OCI-LY1 (cell line): Measurements from ENCODE around the gene GABRG3.

ENCODE experiments used
- H2AFZ ChIP-seq: fragments of 200-600 bp; sonication (generic), shearing (Covaris generic); 2 replicates; pipeline ENCODE4 v1.6.0; 2014; ENCODE audit warnings: antibody characterized with exemption, mild to moderate bottlenecking, low read length
- H3F3A ChIP-seq: fragments of 200-600 bp; sonication (generic), shearing (Covaris generic); 2 replicates; pipeline ENCODE4 v1.6.0; 2014; ENCODE audit warnings: mild to moderate bottlenecking, antibody characterized with exemption, low read length, moderate library complexity; ENCODE audit not compliant: insufficient read depth
- H3K27ac ChIP-seq: fragments of 200-600 bp; sonication (generic); 2 replicates; pipeline ENCODE4 v1.5.1; 2014; ENCODE audit warnings: low read length, mixed run types, mild to moderate bottlenecking, low read depth; ENCODE audit not compliant: poor library complexity, severe bottlenecking
- H3K27me3 ChIP-seq: fragments of 200-600 bp; sonication (generic); 2 replicates; pipeline ENCODE4 v1.6.0; 2014; ENCODE audit warnings: antibody characterized with exemption, mild to moderate bottlenecking, low read length, moderate library complexity; ENCODE audit not compliant: insufficient read depth
- H3K36me3 ChIP-seq: fragments of 200-600 bp; sonication (generic); 2 replicates; pipeline ENCODE4 v1.6.1; 2014; ENCODE audit warnings: mild to moderate bottlenecking, antibody characterized with exemption, low read length, moderate library complexity, mixed read lengths; ENCODE audit not compliant: insufficient read depth
- H3K4me1 ChIP-seq: fragments of 200-600 bp; sonication (generic); 2 replicates; pipeline ENCODE4 v1.5.1; 2014; ENCODE audit warnings: mild to moderate bottlenecking, low read length, moderate library complexity; ENCODE audit not compliant: insufficient read depth, severe bottlenecking
- H3K4me2 ChIP-seq: fragments of 200-600 bp; sonication (generic), shearing (Covaris generic); 2 replicates; pipeline ENCODE4 v1.6.1; 2014; ENCODE audit warnings: low read length
- H3K4me3 ChIP-seq: fragments of 200-600 bp; sonication (generic); 2 replicates; pipeline ENCODE4 v1.5.1; 2014; ENCODE audit warnings: low read length, low read depth, mild to moderate bottlenecking, mixed read lengths; ENCODE audit not compliant: poor library complexity, severe bottlenecking
- H3K79me2 ChIP-seq: fragments of 200-600 bp; shearing (Covaris generic); 2 replicates; pipeline ENCODE4 v1.6.1; 2016; ENCODE audit warnings: mixed run types, low read length, mixed read lengths; ENCODE audit not compliant: insufficient read depth
- H3K9ac ChIP-seq: fragments of 200-600 bp; sonication (generic), shearing (Covaris generic); 2 replicates; pipeline ENCODE4 v1.6.1; 2014; ENCODE audit warnings: mild to moderate bottlenecking, low read length, mixed read lengths
- H3K9me2 ChIP-seq: fragments of 200-600 bp; sonication (generic), shearing (Covaris generic); 2 replicates; pipeline ENCODE4 v1.6.1; 2014; ENCODE audit warnings: low read depth, mild to moderate bottlenecking, low read length, mixed read lengths
- H3K9me3 ChIP-seq: fragments of 200-600 bp; shearing (Covaris generic); 2 replicates; pipeline ENCODE4 v1.6.1; 2014; ENCODE audit warnings: low read length, mixed read lengths
- H4K20me1 ChIP-seq: fragments of 200-600 bp; sonication (generic), shearing (Covaris generic); 2 replicates; pipeline ENCODE4 v1.6.0; 2016; ENCODE audit warnings: mild to moderate bottlenecking, low read length; ENCODE audit not compliant: insufficient read depth
- EZH2 ChIP-seq: fragments of 200-600 bp; sonication (generic), shearing (Covaris generic); IDR thresholded peaks from 2 replicates; pipeline ENCODE4 v1.8.0; 2017; ENCODE audit warnings: borderline replicate concordance, mixed run types, mild to moderate bottlenecking, antibody characterized with exemption, low read length, moderate library complexity, mixed read lengths
- TF ChIP-seq, protein P1 (sequence below): fragments of 200-600 bp; sonication (generic), shearing (Covaris generic); IDR thresholded peaks from 2 replicates; pipeline ENCODE4 v1.5.1; 2017; ENCODE audit warnings: mild to moderate bottlenecking, antibody characterized with exemption, low read length, moderate library complexity, mixed read lengths

Gene GABRG3

DNA sequence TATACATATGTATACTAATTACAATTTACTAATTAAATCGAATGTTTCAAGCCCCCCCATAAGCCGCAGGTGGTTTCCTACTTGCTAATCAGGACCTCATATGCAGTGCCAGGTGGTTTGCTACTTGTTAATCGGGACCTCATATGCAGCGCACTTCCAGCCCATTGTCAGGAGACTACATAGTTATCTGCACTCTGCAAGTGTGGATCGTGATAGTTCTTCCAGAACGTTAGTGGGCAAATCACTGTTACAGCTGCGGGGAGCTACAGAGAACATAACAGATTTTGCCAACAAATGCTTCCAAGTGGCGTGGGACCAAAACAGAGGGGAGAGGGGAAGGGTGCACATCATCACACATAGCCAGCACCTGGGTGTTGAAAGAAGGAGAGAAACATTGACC, 558.4 kb downstream of the GABRG3 start:
- H3K9ac ChIP-seq: no peak overlapping the region
- H3K9me3 ChIP-seq: no peaks in the 10 kb centered on the region
- no peak overlapping the region for H3K4me3 ChIP-seq
- TF ChIP-seq, protein P1, sequence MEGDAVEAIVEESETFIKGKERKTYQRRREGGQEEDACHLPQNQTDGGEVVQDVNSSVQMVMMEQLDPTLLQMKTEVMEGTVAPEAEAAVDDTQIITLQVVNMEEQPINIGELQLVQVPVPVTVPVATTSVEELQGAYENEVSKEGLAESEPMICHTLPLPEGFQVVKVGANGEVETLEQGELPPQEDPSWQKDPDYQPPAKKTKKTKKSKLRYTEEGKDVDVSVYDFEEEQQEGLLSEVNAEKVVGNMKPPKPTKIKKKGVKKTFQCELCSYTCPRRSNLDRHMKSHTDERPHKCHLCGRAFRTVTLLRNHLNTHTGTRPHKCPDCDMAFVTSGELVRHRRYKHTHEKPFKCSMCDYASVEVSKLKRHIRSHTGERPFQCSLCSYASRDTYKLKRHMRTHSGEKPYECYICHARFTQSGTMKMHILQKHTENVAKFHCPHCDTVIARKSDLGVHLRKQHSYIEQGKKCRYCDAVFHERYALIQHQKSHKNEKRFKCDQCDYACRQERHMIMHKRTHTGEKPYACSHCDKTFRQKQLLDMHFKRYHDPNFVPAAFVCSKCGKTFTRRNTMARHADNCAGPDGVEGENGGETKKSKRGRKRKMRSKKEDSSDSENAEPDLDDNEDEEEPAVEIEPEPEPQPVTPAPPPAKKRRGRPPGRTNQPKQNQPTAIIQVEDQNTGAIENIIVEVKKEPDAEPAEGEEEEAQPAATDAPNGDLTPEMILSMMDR: no peak
- no peak for TF ChIP-seq EZH2
- no peaks in the 10 kb centered on the region for H3K9me2 ChIP-seq
- H3K36me3 ChIP-seq: no peaks in the 10 kb centered on the region
- H3K4me1 ChIP-seq: no peaks in the 10 kb centered on the region
- no peak overlapping the region for H2AFZ ChIP-seq
- no peaks in the 10 kb centered on the region for H3K79me2 ChIP-seq
- no peak overlapping the region for H3K4me2 ChIP-seq
- H3K27ac ChIP-seq: no peak overlapping the region
- no peaks in the 10 kb centered on the region for H3F3A ChIP-seq
- no peaks in the 10 kb centered on the region for H3K27me3 ChIP-seq
- H4K20me1 ChIP-seq: no peaks in the 10 kb centered on the region

DNA sequence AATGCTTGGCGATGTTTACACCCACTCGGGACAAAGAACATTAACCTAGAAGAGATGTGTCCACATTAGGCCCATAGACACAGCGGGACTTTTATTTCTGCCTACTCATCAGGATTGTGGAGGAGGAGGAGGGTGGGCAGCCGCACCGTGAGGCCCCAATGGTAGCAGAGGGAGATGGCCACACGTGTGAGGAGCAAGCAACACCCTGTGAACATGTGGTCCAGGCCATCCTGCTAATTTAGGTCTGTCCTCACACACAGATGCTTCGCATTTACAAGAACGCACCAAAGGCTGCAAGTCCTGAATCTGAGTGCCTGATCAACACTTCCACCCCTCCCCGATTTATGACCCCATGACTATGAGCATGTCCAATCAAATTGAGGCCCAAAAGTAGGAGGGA, 560.0 kb downstream of the GABRG3 start:
- Histone ChIP-seq H3K79me2 (no peaks in the 10 kb centered on the region), H4K20me1 (no peaks in the 10 kb centered on the region), H3F3A (no peaks in the 10 kb centered on the region), H3K27ac (no peak overlapping the region), H3K9ac (no peak overlapping the region), H3K4me2 (no peak overlapping the region), H3K9me2 (no peaks in the 10 kb centered on the region), H2AFZ (no peak overlapping the region), H3K9me3 (no peaks in the 10 kb centered on the region), H3K4me3 (no peak overlapping the region), H3K27me3 (no peaks in the 10 kb centered on the region), H3K4me1 (no peaks in the 10 kb centered on the region), H3K36me3 (no peaks in the 10 kb centered on the region)
- TF ChIP-seq, protein P1: no peak
- no peak for TF ChIP-seq EZH2

DNA sequence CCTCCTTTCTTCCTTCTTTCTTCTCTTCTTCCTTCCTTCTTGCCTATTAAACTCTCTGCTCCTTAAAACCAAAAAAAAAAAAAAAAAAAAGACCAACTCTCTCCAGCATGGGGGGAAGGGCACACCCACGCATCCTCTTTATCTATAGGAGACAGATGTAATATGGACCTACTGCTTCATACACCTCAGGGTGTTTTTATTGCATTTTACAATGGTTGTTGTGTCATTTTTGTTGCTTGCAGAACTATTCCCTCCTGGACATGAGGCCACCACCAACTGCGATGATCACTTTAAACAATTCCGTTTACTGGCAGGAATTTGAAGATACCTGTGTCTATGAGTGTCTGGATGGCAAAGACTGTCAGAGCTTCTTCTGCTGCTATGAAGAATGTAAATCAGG, 561.4 kb downstream of the GABRG3 start:
- Histone ChIP-seq H3F3A (no peaks in the 10 kb centered on the region), H3K4me1 (no peaks in the 10 kb centered on the region), H2AFZ (no peak overlapping the region), H3K4me3 (no peak overlapping the region), H3K36me3 (no peaks in the 10 kb centered on the region), H3K9me3 (no peaks in the 10 kb centered on the region), H3K4me2 (no peak overlapping the region), H3K27ac (no peak overlapping the region), H3K9ac (no peak overlapping the region), H3K27me3 (no peaks in the 10 kb centered on the region), H4K20me1 (no peaks in the 10 kb centered on the region), H3K79me2 (no peaks in the 10 kb centered on the region), H3K9me2 (no peaks in the 10 kb centered on the region)
- TF ChIP-seq EZH2: no peak
- TF ChIP-seq, protein P1: no peak
